CD4-positive, alpha-beta T cell (primary cell): ENCODE results near the gene KRTAP10-11. TPM values are rescaled to one million over a fixed set of nuclear protein-coding genes. Genes with fewer than 3 reads are reported as not detected.
"Not testable (repeated sequence)": the region's sequence is repeated elsewhere in the genome, so short reads cannot be mapped to it uniquely, and the experiment has no call there.

Experiments
- ATAC-seq: fragments of 200-7000 bp; cut with Tn5 transposase; one replicate; pipeline ENCODE4 v1.10.0; 2022; ENCODE audit warnings: mild to moderate bottlenecking; ENCODE audit not compliant: poor library complexity
- CTCF ChIA-PET: fragments of 350-600 bp; sonication (Branson Sonifier 250); formaldehyde crosslinking; loops from one replicate; lab custom pipeline; 2021; ENCODE audit warnings: antibody characterized with exemption, inconsistent platforms; lab: Charles Lee
- POLR2A ChIA-PET: fragments of 350-600 bp; sonication (Branson Sonifier 250); formaldehyde crosslinking; loops from one replicate; lab custom pipeline; 2021; ENCODE audit warnings: antibody characterized with exemption, inconsistent platforms; lab: Charles Lee
- DNase-seq, 14 experiments: peaks; one replicate each; pipeline ENCODE4 v3.0.0-alpha.2; 2013 to 2020; ENCODE audit warnings: mixed read lengths in 2 of 14
- H3K27ac ChIP-seq, 2 donors: one replicate each; pipeline versions ENCODE4 v1.5.1 to v1.7.0; 2013; ENCODE audit warnings: low read length in 2 of 2, low read depth in 1 of 2, mild to moderate bottlenecking in 1 of 2
- H3K27me3 ChIP-seq, 2 experiments: 1 replicate in 1 of 2; 2 replicates in 1 of 2; pipeline versions ENCODE4 v1.6.1 to v1.7.0; 2013; ENCODE audit warnings: low read length in 2 of 2, control low read depth in 1 of 2, mild to moderate bottlenecking in 1 of 2, moderate library complexity in 1 of 2; ENCODE audit not compliant: insufficient read depth in 2 of 2, control insufficient read depth in 1 of 2
- H3K36me3 ChIP-seq: one replicate; pipeline ENCODE4 v1.6.1; 2013; ENCODE audit warnings: low read length, control low read depth; ENCODE audit not compliant: insufficient read depth
- H3K4me1 ChIP-seq: one replicate; pipeline ENCODE4 v1.6.1; 2013; ENCODE audit warnings: low read length, control low read depth; ENCODE audit not compliant: insufficient read depth
- H3K4me3 ChIP-seq: one replicate; pipeline ENCODE4 v1.5.1; 2013; ENCODE audit warnings: mild to moderate bottlenecking, low read length, moderate library complexity
- H3K9me3 ChIP-seq, 2 experiments: 1 replicate in 1 of 2; 2 replicates in 1 of 2; pipeline versions ENCODE4 v1.6.1 to v1.7.0; 2013; ENCODE audit warnings: low read length in 2 of 2, mild to moderate bottlenecking in 2 of 2, control low read depth in 1 of 2, moderate library complexity in 1 of 2; ENCODE audit not compliant: control insufficient read depth in 1 of 2, insufficient read depth in 1 of 2
- H3K27ac Mint-ChIP-seq: one replicate; pipeline ENCODE4 v1.8.0; 2020; ENCODE audit warnings: mixed read lengths
- H3K27me3 Mint-ChIP-seq: one replicate; pipeline ENCODE4 v1.8.0; 2021; ENCODE audit warnings: mixed read lengths
- H3K36me3 Mint-ChIP-seq: one replicate; pipeline ENCODE4 v1.8.0; 2021; ENCODE audit warnings: low read depth, mixed read lengths
- H3K4me1 Mint-ChIP-seq: one replicate; pipeline ENCODE4 v1.8.0; 2021; ENCODE audit warnings: low read depth, mixed read lengths
- H3K4me3 Mint-ChIP-seq: one replicate; pipeline ENCODE4 v1.8.0; 2020; ENCODE audit warnings: mild to moderate bottlenecking, mixed read lengths
- H3K9me3 Mint-ChIP-seq: one replicate; pipeline ENCODE4 v1.8.0; 2020; ENCODE audit warnings: mixed read lengths
- intact Hi-C, 2 experiments: fragments of 100-400 bp; cut with DNase I in 1 of 2; cut with micrococcal nuclease in 1 of 2; formaldehyde crosslinking; loops; one replicate each; pipeline versions ENCODE4 v1.15.1 to v1.9.0; 2023 to 2025; cut with DNase I, micrococcal nuclease
- total RNA-seq, 174 experiments: library from RNA in 2 of 174; stranded (reverse) in 2 of 174; gene quantifications; one replicate each; pipeline ENCODE4 v1.2.3 and lab custom pipeline; 2021 to 2026
- TF ChIP-seq, protein P1 (sequence below): fragments of 200-600 bp; IDR thresholded peaks from one replicate; pipeline ENCODE4 v1.8.0; 2022; ENCODE audit warnings: antibody characterized with exemption, mild to moderate bottlenecking

KRTAP10-11 gene
- total RNA-seq, 2 experiments from 2014 or later, result not detected

GRCh38 chr21:44657635-44658540 is 11.7 kb downstream of the KRTAP10-11 start, which contains the start of gene KRTAP12-3:
KRTAP12-3 (plus strand) TSS chr21:44657932; CDS start chr21:44657980, 48 bp downstream.
- H3K27ac ChIP-seq, result peak within 1 kb of the TSS; percentile 73 to 75
- H3K4me3 ChIP-seq, result peak within 1 kb of the TSS; percentile 8
- peaks cover 25% of the 10 kb centered on the region for H3K9me3 Mint-ChIP-seq
- H3K9me3 ChIP-seq, result peaks cover 14 to 38% of the 10 kb centered on the region in 2 experiments
- peaks cover 61% of the 10 kb centered on the region for H3K4me1 Mint-ChIP-seq
- no peaks in the 10 kb centered on the region for H3K27me3 ChIP-seq
- H3K27ac Mint-ChIP-seq, result peak within 1 kb of the TSS; percentile 92
- H3K36me3 Mint-ChIP-seq, result peaks cover 42% of the 10 kb centered on the region
- ChIA-PET POLR2A (interaction anchor here (0.6 to 2.1 kb wide), 22 partner anchors 9 to 422 kb away, joined by 3 to 40 read pairs (median 4); partner anchors contain the start of genes KRTAP12-2, PTTG1IP and TSPEAR), CTCF (interaction anchor here (0.9 kb wide), 1 partner anchor 59 kb away, joined by 3 read pairs; no protein-coding TSS in a partner anchor)
- peaks cover 61% of the 10 kb centered on the region for H3K4me1 ChIP-seq
- no peaks in the 10 kb centered on the region for H3K27me3 Mint-ChIP-seq
- intact Hi-C loops, result loop anchor here in 1 of 2 experiments (2.0 to 5.0 kb wide), 3 partner anchors 35 to 111 kb away; no protein-coding TSS in a partner anchor
- peak within 1 kb of the TSS; percentile 43 for H3K4me3 Mint-ChIP-seq
- TF ChIP-seq, protein P1, sequence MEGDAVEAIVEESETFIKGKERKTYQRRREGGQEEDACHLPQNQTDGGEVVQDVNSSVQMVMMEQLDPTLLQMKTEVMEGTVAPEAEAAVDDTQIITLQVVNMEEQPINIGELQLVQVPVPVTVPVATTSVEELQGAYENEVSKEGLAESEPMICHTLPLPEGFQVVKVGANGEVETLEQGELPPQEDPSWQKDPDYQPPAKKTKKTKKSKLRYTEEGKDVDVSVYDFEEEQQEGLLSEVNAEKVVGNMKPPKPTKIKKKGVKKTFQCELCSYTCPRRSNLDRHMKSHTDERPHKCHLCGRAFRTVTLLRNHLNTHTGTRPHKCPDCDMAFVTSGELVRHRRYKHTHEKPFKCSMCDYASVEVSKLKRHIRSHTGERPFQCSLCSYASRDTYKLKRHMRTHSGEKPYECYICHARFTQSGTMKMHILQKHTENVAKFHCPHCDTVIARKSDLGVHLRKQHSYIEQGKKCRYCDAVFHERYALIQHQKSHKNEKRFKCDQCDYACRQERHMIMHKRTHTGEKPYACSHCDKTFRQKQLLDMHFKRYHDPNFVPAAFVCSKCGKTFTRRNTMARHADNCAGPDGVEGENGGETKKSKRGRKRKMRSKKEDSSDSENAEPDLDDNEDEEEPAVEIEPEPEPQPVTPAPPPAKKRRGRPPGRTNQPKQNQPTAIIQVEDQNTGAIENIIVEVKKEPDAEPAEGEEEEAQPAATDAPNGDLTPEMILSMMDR, result no peak
- peak; percentile 66 for ATAC-seq
- no peaks in the 10 kb centered on the region for H3K36me3 ChIP-seq
- peak; percentile 33 to 94 (median 60) for DNase-seq

DNA sequence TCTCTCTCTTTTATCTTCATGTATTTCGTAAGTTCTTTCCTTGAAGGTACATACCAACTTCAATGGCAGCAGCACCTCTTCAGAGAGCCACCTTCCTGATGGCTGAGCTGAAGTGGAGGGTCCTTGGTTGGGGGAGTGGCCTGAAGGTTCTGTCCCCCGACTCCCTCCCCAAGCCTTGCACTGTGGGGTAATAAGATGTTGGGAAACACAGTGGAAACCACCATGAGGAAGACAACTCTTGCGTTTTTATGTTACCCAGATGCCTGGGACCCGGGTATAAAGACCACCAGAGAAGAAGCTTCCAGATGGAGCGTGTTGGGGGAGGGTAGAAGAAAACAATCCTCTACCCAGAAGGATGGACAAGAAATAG is 12.3 kb downstream of the KRTAP10-11 start:
- Mint-ChIP-seq H3K27ac (peak overlapping the region; percentile 92), H3K27me3 (no peaks in the 10 kb centered on the region), H3K36me3 (peaks cover 41% of the 10 kb centered on the region), H3K9me3 (peaks cover 25% of the 10 kb centered on the region), H3K4me1 (peaks cover 57% of the 10 kb centered on the region), H3K4me3 (peak overlapping the region; percentile 43)
- peaks cover 58% of the 10 kb centered on the region for H3K4me1 ChIP-seq
- TF ChIP-seq, protein P1, result no peak
- ChIA-PET POLR2A (interaction anchor here (1.2 to 2.1 kb wide), 7 partner anchors 9 to 215 kb away, joined by 4 to 40 read pairs (median 9); partner anchors contain the start of genes KRTAP12-2, PTTG1IP and TSPEAR), CTCF (interaction anchor here (0.9 kb wide), 1 partner anchor 60 kb away, joined by 3 read pairs; no protein-coding TSS in a partner anchor)
- peak overlapping the region; percentile 73 to 75 for H3K27ac ChIP-seq
- H3K4me3 ChIP-seq, result no peak overlapping the region
- DNase-seq (peak in 1 of 14 experiments; percentile 7), ATAC-seq (no peak)
- peaks cover 14 to 33% of the 10 kb centered on the region in 2 experiments for H3K9me3 ChIP-seq
- intact Hi-C loops, result loop anchor here in 1 of 2 experiments (5.0 kb wide), 1 partner anchor 111 kb away; no protein-coding TSS in a partner anchor
- H3K36me3 ChIP-seq, result no peaks in the 10 kb centered on the region
- no peaks in the 10 kb centered on the region for H3K27me3 ChIP-seq

GRCh38 chr21:44658913-44659595 is 12.8 kb downstream of the KRTAP10-11 start:
- TF ChIP-seq, protein P1, result no peak
- Histone ChIP-seq H3K9me3 (peaks cover 14 to 28% of the 10 kb centered on the region in 2 experiments), H3K27ac (peak overlapping the region; percentile 73 to 75), H3K36me3 (no peaks in the 10 kb centered on the region), H3K27me3 (no peaks in the 10 kb centered on the region), H3K4me1 (peaks cover 53% of the 10 kb centered on the region), H3K4me3 (no peak overlapping the region)
- H3K36me3 Mint-ChIP-seq, result peaks cover 36% of the 10 kb centered on the region
- H3K9me3 Mint-ChIP-seq, result peaks cover 24% of the 10 kb centered on the region
- no peaks in the 10 kb centered on the region for H3K27me3 Mint-ChIP-seq
- ChIA-PET POLR2A (interaction anchor here (1.8 to 2.1 kb wide), 3 partner anchors 8 to 52 kb away, joined by 7 to 40 read pairs (median 18); partner anchors contain the start of genes KRTAP12-2 and TSPEAR), CTCF (no interaction called here)
- H3K4me1 Mint-ChIP-seq, result peaks cover 52% of the 10 kb centered on the region
- ATAC-seq (peak; percentile 14), DNase-seq (peak in 6 of 14 experiments; percentile 7 to 82 (median 46))
- H3K4me3 Mint-ChIP-seq, result peak overlapping the region; percentile 43
- intact Hi-C loops, result loop anchor here in 1 of 2 experiments (5.0 kb wide), 1 partner anchor 112 kb away; no protein-coding TSS in a partner anchor
- peak overlapping the region; percentile 92 for H3K27ac Mint-ChIP-seq

DNA sequence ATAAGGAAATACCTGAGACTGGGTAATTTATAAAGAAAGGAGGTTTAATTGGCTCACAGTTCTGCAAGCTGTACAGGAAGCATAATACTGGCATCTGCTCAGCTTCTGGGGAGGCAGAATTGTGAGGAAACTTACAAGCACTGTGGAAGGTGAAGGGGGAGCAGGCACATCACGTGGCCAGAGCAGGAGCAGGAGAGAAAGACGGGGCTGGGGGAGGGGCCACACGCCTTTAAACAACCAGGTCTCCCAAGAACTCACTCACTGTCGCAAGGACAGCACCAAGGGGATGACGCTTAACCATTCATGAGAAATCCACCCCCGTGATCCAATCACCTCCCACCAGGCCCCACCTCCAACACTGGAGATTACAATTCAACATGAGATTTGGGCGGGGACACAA is 15.4 kb downstream of the KRTAP10-11 start:
- H3K27me3 ChIP-seq, ATAC-seq, DNase-seq, intact Hi-C loops, H3K27ac ChIP-seq, H3K27me3 Mint-ChIP-seq, H3K4me3 ChIP-seq, H3K36me3 ChIP-seq, H3K4me3 Mint-ChIP-seq, CTCF ChIA-PET, H3K27ac Mint-ChIP-seq, POLR2A ChIA-PET: not testable (repeated sequence)
- Histone ChIP-seq H3K4me1 (peaks cover 31% of the 10 kb centered on the region), H3K9me3 (peaks cover 5 to 11% of the 10 kb centered on the region in 2 experiments)
- H3K9me3 Mint-ChIP-seq, result peaks cover 21% of the 10 kb centered on the region
- peaks cover 38% of the 10 kb centered on the region for H3K4me1 Mint-ChIP-seq
- H3K36me3 Mint-ChIP-seq, result peaks cover 26% of the 10 kb centered on the region
